Esophagus muscularis mucosa (tissue), 4 donors: ENCODE results near the gene ARHGAP40.

Experiments
- CTCF ChIP-seq, 3 experiments: fragments of 200-600 bp in 2 of 3; fragments of 450-650 bp in 1 of 3; sonication (generic) in 2 of 3; IDR thresholded peaks; one replicate each; pipeline ENCODE4 v1.5.1; 2017 to 2019; ENCODE audit warnings: antibody characterized with exemption in 3 of 3, mild to moderate bottlenecking in 2 of 3, moderate library complexity in 1 of 3
- EP300 ChIP-seq: sonication (generic); formaldehyde crosslinking; IDR thresholded peaks from one replicate; pipeline ENCODE4 v1.6.1; 2017; ENCODE audit warnings: antibody characterized with exemption
- POLR2AphosphoS5 ChIP-seq, 2 donors: sonication (generic); formaldehyde crosslinking; IDR thresholded peaks; one replicate each; pipeline ENCODE4 v1.6.1; 2017; ENCODE audit warnings: antibody characterized with exemption in 2 of 2

GRCh38 chr20:38674092-38674764 lies 72.6 kb downstream of the ARHGAP40 start:
- no peak for TF ChIP-seq CTCF (IDR thresholded peaks at IDR 0.05)
- no peak for TF ChIP-seq POLR2AphosphoS5 (IDR thresholded peaks at IDR 0.05)
- TF ChIP-seq EP300: no peak
